Erythroblast (primary cell): ENCODE results near the gene MIER2.

Source experiments
- GATA1 ChIP-seq: IDR thresholded peaks from 2 replicates; pipeline ENCODE4 v1.6.1; 2011; ENCODE audit warnings: low read depth, mild to moderate bottlenecking, control low read depth, low read length, moderate library complexity
- POLR2A ChIP-seq: IDR thresholded peaks from 2 replicates; pipeline ENCODE4 v1.6.1; 2011; ENCODE audit warnings: mild to moderate bottlenecking, low read length

GRCh38 chr19:370641-371330 lies 26.2 kb upstream of the MIER2 start:
- TF ChIP-seq POLR2A (no peak), GATA1 (no peak)
